ENCODE measurements around the gene IPP. TPM values are rescaled to one million over a fixed set of nuclear protein-coding genes. Genes with fewer than 3 reads are reported as not detected.
"Not testable (repeated sequence)": the region's sequence is repeated elsewhere in the genome, so short reads cannot be mapped to it uniquely, and the experiment has no call there.

Gene IPP
- total RNA-seq, 1 donor from 2014 or later: 13.4 TPM

DNA sequence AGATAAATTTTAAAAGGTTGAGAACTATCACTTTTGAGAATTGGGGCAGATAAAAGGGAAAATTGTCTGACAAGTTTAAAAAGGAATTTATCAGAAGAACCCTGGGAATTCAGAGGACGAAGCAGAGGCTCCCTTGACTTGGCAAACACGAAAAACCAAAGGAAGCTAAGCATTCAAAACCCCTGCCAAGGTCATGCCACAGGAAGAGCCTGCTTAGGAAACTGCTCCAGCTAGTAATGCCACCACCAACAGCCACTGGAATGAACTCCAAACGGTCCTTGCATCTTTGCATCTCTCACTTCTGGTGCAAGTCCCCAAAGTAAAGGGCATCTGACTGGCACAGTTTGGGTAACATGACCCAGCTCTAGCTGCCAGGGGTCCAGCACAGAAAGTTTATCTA is 71.3 kb downstream of the IPP start:
- intact Hi-C loops (cut with DNase I): no loop called here
- Histone ChIP-seq H3K4me3 (no peak overlapping the region), H3K27ac (no peak overlapping the region), H3K27me3 (ENCODE audit: low read depth) (no peaks in the 10 kb centered on the region), H3K4me1 (peaks cover 94% of the 10 kb centered on the region), H3K9me3 (no peaks in the 10 kb centered on the region), H3K36me3 (no peaks in the 10 kb centered on the region)
- TF ChIP-seq, protein P1, sequence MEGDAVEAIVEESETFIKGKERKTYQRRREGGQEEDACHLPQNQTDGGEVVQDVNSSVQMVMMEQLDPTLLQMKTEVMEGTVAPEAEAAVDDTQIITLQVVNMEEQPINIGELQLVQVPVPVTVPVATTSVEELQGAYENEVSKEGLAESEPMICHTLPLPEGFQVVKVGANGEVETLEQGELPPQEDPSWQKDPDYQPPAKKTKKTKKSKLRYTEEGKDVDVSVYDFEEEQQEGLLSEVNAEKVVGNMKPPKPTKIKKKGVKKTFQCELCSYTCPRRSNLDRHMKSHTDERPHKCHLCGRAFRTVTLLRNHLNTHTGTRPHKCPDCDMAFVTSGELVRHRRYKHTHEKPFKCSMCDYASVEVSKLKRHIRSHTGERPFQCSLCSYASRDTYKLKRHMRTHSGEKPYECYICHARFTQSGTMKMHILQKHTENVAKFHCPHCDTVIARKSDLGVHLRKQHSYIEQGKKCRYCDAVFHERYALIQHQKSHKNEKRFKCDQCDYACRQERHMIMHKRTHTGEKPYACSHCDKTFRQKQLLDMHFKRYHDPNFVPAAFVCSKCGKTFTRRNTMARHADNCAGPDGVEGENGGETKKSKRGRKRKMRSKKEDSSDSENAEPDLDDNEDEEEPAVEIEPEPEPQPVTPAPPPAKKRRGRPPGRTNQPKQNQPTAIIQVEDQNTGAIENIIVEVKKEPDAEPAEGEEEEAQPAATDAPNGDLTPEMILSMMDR (IDR thresholded peaks at IDR 0.05): no peak
- ATAC-seq: no peak
- DNase-seq: no peak

DNA sequence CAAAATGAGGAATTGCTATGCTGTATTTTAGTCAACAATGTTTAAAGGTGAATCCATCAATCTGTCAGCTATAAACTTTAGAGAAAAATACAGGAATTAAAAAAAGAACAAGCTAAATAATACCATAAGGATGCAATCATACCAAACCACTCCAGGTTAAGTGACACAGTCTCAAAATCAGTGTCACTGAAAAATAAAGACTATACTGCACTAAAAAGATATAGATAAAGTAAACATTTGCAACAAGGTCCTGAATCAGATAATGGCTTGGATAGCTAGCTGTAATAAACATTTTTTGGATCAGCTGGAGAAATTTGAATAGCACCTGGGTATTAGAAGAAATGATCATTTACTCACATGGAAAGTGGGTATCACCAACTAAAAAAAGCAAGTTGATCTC is 72.0 kb downstream of the IPP start:
- Histone ChIP-seq H3K4me3 (no peak overlapping the region), H3K27me3 (ENCODE audit: low read depth) (no peaks in the 10 kb centered on the region), H3K27ac (no peak overlapping the region), H3K9me3 (no peaks in the 10 kb centered on the region), H3K36me3 (no peaks in the 10 kb centered on the region), H3K4me1 (peaks cover 94% of the 10 kb centered on the region)
- intact Hi-C loops (cut with DNase I): no loop called here
- ATAC-seq (no peak), DNase-seq (no peak)
- TF ChIP-seq, protein P1 (IDR thresholded peaks at IDR 0.05): no peak

DNA sequence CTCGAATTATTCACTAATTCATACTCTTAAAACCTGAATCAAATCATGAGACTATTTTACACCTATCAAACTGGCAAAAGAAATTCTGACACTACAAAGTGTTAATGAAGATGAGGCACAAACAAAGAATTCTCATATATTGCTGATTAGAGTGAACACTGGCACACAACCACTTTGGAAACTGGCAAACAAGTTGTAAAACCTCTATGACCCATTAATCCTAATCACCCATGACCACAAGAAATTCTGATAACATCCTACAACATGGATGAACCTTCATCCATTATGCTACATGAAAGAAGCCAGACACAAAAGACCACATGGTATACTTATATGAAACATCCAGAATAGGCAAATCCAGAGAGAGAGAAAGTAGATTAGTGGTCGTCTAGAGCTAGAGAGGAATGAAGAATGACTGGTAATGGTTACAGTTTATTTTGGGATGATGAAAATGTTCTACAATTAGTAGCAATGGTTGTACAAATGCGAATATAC is 72.7 kb downstream of the IPP start:
- Histone ChIP-seq H3K9me3 (no peaks in the 10 kb centered on the region), H3K27me3 (ENCODE audit: low read depth) (no peaks in the 10 kb centered on the region), H3K27ac (no peak overlapping the region), H3K36me3 (no peaks in the 10 kb centered on the region), H3K4me3 (no peak overlapping the region), H3K4me1 (peaks cover 88% of the 10 kb centered on the region)
- TF ChIP-seq, protein P1 (IDR thresholded peaks at IDR 0.05): no peak
- ATAC-seq: no peak
- DNase-seq: no peak
- intact Hi-C loops (cut with DNase I): no loop called here

DNA sequence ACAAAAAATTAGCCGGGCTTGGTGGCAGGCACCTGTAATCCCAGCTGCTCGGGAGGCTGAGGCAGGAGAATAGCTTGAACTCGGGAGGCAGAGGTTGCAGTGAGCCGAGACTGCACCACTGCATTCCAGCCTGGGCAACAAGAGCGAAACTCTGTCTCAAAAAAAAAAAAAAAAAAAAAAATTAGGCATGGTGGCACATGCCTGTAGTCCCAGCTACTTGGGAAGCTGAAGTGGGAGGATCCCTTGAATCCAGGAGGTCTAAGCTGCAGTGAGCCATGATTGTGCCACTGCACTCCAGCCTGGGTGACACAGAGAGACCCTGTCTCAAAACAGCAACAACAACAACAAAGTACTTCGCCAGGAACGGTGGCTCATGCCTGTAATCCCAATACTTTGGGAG is 73.9 kb downstream of the IPP start:
- H3K4me3 ChIP-seq; intact Hi-C loops (cut with DNase I); H3K9me3 ChIP-seq; H3K36me3 ChIP-seq; DNase-seq; H3K27ac ChIP-seq; H3K27me3 ChIP-seq (ENCODE audit: low read depth): not testable (repeated sequence)
- H3K4me1 ChIP-seq: peaks cover 82% of the 10 kb centered on the region
- peak in 1 of 2 donors; percentile 21 for ATAC-seq

DNA sequence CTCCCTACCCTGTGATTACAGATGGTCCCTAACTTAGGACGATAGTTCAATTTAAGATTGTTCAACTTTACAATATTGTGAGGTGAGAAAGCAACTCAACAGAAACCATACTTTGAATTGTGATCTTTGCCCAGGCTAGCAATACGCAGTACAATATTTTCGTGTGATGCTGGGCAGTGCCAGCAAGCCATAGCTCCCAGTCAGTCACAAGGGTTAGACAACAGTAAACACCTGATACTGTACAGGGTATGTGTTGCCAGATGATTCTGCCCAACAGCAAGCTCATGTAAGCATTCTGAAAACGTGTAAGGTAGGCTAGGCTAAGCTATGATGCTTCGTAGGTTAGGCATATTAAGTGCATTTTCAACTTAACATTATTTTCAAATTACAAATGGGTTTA is 76.0 kb downstream of the IPP start:
- intact Hi-C loops (cut with DNase I): no loop called here
- peaks cover 76% of the 10 kb centered on the region for H3K4me1 ChIP-seq

DNA sequence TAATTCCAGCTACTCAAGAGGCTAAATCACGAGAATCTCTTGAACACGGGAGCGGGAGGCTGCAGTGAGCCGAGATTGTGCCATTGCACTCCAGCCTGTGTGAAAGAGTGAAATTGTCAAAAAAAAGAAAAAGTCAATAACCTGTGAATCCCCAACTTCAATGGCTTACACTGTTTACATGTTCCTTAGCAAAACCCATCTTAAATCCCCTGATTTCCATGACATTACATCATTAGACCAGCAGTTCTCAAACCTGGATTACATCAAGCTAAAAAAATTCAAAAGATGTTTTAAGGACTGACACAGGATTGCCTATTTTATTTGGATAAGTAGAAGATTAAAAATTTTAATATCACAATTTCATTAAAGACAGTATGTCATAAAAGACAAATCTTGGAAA is 76.5 kb downstream of the IPP start:
- H3K36me3 ChIP-seq: no peaks in the 10 kb centered on the region
- no peak overlapping the region for H3K27ac ChIP-seq
- intact Hi-C loops (cut with DNase I): no loop called here
- H3K4me1 ChIP-seq: peaks cover 71% of the 10 kb centered on the region
- no peak for DNase-seq
- H3K4me3 ChIP-seq: no peak overlapping the region
- ATAC-seq: no peak
- H3K9me3 ChIP-seq: no peaks in the 10 kb centered on the region
- H3K27me3 ChIP-seq (ENCODE audit: low read depth): no peaks in the 10 kb centered on the region
- TF ChIP-seq, protein P1 (IDR thresholded peaks at IDR 0.05): no peak

More for the DNA sequence above, 76.0 kb downstream of the IPP start:
- DNase-seq (no peak), ATAC-seq (no peak)
- TF ChIP-seq, protein P1 (IDR thresholded peaks at IDR 0.05): no peak
- no peak overlapping the region for H3K27ac ChIP-seq
- no peaks in the 10 kb centered on the region for H3K27me3 ChIP-seq (ENCODE audit: low read depth)
- no peaks in the 10 kb centered on the region for H3K36me3 ChIP-seq
- H3K4me3 ChIP-seq: no peak overlapping the region
- H3K9me3 ChIP-seq: no peaks in the 10 kb centered on the region

All from lower lobe of right lung (tissue), 2 donors.